22Rv1 (cell line): ENCODE data around the gene DDAH1.

Experiments used
- CTCF ChIP-seq: fragments of 450-650 bp; IDR thresholded peaks from 2 replicates; pipeline ENCODE4 v1.5.1; 2017; ENCODE audit warnings: mild to moderate bottlenecking
- ZFX ChIP-seq: fragments of 450-650 bp; IDR thresholded peaks from 2 replicates; pipeline ENCODE4 v1.6.1; 2017; ENCODE audit warnings: antibody characterized with exemption, borderline replicate concordance

GRCh38 chr1:85276215-85276977 is 188.6 kb downstream of the DDAH1 start, which contains the start of gene BCL10:
- TF ChIP-seq CTCF: no peak
- no peak for TF ChIP-seq ZFX
